ENCODE results near the gene TMEM129.

The TMEM129 gene

DNA sequence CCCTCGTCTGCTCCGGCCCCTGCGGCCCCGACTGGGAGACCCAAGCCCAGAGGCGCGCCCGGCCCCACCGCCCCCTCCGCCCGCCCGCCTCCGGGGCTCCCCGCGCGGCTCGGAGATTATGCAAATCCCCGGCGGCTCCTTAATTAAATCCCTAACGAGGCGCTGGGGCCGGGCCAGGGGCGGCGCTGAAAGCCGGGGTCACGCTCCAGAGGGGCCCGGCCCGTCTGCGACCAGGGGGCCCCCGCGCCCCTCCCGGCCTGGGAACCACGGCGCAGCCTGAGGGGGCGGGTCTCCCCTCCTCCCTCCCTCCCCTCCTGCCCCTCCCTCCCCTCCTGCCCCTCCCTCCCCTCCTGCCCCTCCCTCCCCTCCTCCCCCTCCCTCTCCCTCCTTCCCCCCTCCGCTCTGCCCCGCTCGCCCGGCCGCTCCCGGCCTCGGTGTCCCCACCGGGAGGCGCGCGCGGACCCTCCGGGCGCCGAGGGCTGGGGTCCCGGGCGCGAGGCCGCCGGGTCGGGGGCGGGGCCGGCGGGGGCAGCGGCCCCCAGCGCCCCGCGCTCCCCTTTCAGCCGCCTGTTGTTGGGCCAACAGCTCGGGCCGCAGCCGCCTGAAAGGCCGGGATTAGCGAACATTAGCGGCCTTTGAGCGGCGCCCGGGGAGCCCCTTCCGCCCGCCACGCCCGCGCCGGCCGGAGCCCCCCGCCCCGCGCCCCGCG, 46.1 kb upstream of the TMEM129 start:
- TF ChIP-seq, protein P1, sequence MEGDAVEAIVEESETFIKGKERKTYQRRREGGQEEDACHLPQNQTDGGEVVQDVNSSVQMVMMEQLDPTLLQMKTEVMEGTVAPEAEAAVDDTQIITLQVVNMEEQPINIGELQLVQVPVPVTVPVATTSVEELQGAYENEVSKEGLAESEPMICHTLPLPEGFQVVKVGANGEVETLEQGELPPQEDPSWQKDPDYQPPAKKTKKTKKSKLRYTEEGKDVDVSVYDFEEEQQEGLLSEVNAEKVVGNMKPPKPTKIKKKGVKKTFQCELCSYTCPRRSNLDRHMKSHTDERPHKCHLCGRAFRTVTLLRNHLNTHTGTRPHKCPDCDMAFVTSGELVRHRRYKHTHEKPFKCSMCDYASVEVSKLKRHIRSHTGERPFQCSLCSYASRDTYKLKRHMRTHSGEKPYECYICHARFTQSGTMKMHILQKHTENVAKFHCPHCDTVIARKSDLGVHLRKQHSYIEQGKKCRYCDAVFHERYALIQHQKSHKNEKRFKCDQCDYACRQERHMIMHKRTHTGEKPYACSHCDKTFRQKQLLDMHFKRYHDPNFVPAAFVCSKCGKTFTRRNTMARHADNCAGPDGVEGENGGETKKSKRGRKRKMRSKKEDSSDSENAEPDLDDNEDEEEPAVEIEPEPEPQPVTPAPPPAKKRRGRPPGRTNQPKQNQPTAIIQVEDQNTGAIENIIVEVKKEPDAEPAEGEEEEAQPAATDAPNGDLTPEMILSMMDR (conservative IDR thresholded peaks at IDR 0.05; ENCODE audit: control insufficient read depth, insufficient read depth, low read depth, low read length), result no peak
- peak overlapping the region; percentile 7 for H3K4me3 ChIP-seq (ENCODE audit: control insufficient read depth, low read depth, low read length)
- peak; percentile 5 for DNase-seq (ENCODE audit: low read depth)

GRCh38 chr4:1766106-1767060, 45.3 kb upstream of the TMEM129 start:
- TF ChIP-seq, protein P1 (conservative IDR thresholded peaks at IDR 0.05; ENCODE audit: control insufficient read depth, insufficient read depth, low read depth, low read length), result no peak
- no peak overlapping the region for H3K4me3 ChIP-seq (ENCODE audit: control insufficient read depth, low read depth, low read length)
- no peak for DNase-seq (ENCODE audit: low read depth)

DNA sequence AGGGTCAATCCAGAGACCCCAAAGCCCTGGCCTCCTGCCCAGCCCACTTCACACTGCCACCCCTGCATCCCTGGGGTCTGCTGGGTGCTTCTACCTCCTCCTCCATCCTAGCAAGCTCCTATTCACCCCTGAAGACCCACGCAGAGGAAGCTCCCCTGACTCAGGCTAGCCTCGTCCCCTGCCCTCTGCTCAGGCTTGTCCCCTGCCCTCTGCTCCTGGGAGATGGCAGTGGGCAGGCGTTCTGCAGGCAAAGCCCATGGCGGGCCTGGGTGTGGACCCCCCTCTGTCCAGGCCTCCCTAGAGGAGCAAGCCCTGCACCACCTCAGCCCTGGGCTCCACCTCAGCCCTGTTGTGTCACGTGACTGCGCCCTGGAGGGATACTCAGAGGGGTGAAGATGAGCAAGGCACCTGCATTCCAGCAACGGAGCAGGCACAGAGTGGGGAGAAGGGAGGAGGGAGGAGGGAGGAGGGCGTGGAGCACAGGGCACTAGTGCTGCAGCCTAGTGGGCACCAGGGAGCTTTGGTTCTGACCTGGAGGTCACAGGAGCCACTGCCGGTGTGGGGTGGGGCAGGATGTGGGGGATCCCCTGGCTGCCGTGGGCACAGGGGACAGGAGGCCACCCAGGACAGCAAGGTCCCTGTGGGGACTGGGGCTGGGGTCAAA, 44.4 kb upstream of the TMEM129 start:
- no peak overlapping the region for H3K4me3 ChIP-seq (ENCODE audit: control insufficient read depth, low read depth, low read length)
- TF ChIP-seq, protein P1 (conservative IDR thresholded peaks at IDR 0.05; ENCODE audit: control insufficient read depth, insufficient read depth, low read depth, low read length), result no peak
- no peak for DNase-seq (ENCODE audit: low read depth)

DNA sequence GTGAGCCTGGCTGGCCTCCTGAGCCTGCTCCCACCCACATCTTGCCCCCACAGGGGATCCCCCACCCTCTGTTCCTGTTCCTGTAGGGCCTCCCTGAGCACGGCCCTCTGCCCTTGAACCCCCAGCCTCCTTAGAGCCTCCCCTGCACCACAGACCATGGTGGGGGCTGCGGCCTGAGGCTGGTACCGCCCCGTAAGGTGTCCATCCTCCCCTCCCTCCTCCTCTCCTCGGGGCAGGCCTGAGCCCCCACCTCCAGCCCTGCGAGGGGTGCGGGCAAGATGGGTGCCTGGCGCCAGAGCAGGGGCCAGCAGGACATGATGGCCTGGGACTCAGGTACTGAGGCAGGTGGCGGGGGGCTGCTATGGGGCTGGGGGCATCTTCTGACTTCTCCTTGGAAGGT, 43.5 kb upstream of the TMEM129 start:
- DNase-seq (ENCODE audit: low read depth), result no peak
- TF ChIP-seq, protein P1 (conservative IDR thresholded peaks at IDR 0.05; ENCODE audit: control insufficient read depth, insufficient read depth, low read depth, low read length), result no peak
- H3K4me3 ChIP-seq (ENCODE audit: control insufficient read depth, low read depth, low read length), result no peak overlapping the region

- peak; percentile 41 for DNase-seq (ENCODE audit: low read depth)
- H3K4me3 ChIP-seq (ENCODE audit: control insufficient read depth, low read depth, low read length), result no peak overlapping the region
- TF ChIP-seq, protein P1 (conservative IDR thresholded peaks at IDR 0.05; ENCODE audit: control insufficient read depth, insufficient read depth, low read depth, low read length), result no peak
These were observed 42.5 kb upstream of the TMEM129 start for GRCh38 chr4:1763550-1764080.

- TF ChIP-seq, protein P1 (conservative IDR thresholded peaks at IDR 0.05; ENCODE audit: control insufficient read depth, insufficient read depth, low read depth, low read length), result no peak
These were observed 42.0 kb upstream of the TMEM129 start for GRCh38 chr4:1763070-1763549.

More at GRCh38 chr4:1763070-1763549, 42.0 kb upstream of the TMEM129 start:
- no peak overlapping the region for H3K4me3 ChIP-seq (ENCODE audit: control insufficient read depth, low read depth, low read length)
- no peak for DNase-seq (ENCODE audit: low read depth)

All from fibroblast of mammary gland (primary cell).